Stimulated activated CD4-positive, alpha-beta T cell treated with anti-CD3 and anti-CD28 coated beads, Interleukin-15, amount 100 ng/mL, for 1 hour (primary cell): ENCODE results near the gene ALDH3A2.
A peak's percentile ranks its signal among the peaks of the same experiment; 100 is the strongest.

Source experiments
- DNase-seq, 2 donors: peaks; one replicate each; pipeline ENCODE4 v3.0.0-alpha.2; 2020; ENCODE audit warnings: low read depth in 1 of 2, low spot score in 1 of 2

Gene ALDH3A2

DNA sequence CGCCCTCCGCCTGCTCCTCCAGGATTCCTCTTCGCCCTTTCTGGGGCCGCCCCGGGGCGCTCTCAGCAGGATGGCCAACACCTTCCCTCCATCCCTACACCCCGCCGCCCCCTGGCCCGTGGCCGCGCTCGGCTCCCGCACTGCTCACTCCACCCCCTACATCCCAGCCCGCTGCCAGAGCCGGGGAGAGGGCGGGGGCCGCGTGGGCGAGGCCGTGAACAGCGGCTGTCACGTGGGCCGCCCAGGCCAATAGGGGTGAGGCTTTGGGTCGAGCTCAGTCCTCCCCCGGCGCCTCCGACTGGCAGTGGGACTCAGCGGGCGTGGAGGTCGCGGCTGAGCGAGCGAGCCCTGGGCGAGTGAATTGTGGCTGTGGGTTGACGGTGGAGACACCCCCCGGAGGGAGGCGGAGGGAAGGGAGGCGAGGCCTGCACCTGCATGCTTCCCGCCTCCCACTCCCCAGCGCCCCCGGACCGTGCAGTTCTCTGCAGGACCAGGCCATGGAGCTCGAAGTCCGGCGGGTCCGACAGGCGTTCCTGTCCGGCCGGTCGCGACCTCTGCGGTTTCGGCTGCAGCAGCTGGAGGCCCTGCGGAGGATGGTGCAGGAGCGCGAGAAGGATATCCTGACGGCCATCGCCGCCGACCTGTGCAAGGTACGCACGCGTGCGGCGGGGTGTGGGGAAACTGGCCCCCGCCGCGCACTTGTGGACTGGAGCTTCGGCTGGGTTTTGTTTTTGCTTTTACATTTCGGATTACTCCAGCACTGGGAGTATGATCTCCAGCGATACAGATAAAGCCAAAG lies at the start of gene ALDH3A2:
ALDH3A2 (plus strand) TSS at position 277 of the 799 bp plus-strand sequence; CDS start at position 498, 221 bp downstream.
- DNase-seq: peak; percentile 84 to 94

DNA sequence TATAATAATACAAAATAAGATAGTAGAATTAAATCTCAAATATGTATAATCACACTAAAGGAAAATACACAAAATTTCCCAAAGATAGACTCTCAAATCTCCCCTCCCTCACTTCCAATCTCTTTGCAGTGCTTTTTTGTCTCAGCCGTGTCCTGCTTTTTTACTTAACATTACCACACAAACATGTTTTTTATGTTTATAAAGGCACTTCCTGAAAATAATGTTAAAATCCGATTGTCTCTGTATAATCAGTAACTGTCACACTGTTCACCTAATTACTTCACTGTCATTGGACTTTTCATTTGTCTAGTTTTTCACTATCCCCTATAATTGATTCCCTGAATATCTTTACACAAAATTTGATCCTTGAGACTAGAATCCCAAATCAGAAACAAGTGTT lies 38.2 kb upstream of the ALDH3A2 start:
- no peak for DNase-seq

DNA sequence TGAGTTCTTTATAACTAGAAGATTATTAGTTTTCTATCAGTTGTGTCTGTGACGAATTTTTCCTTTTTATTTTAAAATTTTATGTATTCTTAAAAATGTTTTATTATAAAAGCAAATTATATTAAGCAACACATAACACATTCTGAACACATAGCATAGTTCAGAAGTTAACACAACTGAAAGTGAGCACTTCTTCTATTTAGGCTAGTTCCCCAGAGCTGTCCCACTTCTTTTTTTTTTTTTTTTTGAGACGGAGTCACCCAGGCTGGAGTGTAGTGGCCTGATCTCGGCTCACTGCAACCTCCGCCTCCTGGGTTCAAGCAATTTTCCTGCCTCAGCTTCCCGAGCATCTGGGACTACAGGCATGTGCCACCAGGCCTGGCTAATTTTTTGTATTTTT lies 37.7 kb upstream of the ALDH3A2 start:
- DNase-seq: no peak

DNA sequence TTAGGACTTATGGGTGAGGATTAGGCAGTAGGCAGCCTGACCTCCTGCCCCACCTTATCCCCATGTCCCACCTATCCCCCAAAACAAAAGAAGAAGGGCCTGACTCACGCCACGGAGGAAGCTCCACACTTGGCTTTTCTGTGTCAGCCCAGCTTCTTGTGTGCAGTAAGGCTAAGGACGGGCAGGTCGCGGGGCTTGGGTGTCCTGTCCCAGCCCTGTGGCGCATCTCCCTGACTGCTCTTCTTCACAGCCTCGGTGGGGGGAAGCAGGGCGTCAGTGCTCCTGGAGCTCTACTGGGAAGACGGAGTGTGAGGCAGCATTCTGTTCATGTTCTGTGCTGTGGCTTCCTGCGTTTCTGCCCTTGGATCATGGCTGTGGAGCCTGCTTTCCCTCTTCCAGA lies 34.6 kb upstream of the ALDH3A2 start:
- DNase-seq: no peak

DNA sequence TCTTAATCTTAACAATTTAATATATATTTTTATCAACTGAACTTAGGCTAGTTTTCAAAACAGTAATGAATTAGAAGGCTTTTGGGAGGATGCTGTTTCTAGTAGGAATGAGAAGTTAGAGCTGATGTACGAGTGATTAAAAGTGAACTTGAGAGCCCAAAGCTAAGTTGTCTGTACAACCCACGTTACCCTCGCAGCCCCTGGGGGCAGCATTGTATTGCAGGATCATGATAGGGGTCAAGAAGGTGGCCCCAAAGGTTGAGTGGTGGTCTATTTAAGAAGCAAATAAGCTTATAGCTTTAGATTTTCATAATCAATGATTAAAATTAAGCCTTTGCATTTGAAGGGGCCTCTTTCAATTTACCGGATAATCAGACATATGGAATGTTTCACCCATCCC lies 33.7 kb upstream of the ALDH3A2 start:
- DNase-seq: no peak

DNA sequence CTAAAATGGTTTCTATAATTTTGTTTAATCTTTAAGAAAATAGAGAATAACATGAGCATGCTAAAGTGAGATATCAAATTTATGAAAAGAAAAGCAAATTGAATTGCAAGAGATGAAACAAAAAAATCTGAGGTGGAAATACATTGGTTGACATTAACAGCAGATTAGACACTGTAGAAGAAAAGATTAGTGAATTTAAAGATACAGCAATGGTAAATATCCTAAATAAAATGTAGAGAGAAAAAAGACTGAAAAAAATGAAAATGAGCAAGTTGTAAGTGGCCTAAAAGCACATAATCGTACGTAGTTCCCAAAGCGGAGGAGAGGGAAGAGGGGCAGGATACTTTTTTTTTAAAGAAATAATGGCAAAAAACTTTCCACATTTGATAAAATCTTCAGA lies 30.5 kb upstream of the ALDH3A2 start:
- DNase-seq: no peak

DNA sequence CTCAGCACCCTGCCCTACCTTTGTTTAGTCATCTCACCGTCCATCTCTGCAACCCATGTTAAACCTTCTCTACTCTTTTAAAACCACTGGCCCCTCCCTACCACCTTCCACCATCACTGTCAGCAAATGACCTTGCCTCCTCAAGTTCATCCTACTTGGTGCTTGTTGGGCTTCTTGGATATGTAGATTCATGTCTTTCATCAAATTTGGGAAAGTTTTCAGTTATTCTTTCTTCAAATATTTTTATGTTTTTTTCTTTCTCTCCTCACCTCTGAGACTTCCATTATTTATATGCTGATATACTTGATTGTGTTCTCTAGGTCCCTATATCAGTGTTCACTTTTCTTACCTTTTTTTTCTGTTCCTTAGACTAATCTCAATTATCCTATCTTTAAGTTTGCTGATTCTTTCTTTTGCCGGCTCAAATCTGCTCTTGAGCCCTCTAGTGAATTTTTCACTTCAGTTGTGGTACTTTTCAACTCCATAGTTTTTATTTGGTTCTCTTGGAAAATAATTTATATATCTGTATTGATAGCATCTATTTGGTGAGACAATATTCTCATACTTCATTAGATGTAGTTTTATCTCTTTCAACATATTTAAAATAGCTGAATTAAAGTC lies 28.7 kb upstream of the ALDH3A2 start:
- no peak for DNase-seq

DNA sequence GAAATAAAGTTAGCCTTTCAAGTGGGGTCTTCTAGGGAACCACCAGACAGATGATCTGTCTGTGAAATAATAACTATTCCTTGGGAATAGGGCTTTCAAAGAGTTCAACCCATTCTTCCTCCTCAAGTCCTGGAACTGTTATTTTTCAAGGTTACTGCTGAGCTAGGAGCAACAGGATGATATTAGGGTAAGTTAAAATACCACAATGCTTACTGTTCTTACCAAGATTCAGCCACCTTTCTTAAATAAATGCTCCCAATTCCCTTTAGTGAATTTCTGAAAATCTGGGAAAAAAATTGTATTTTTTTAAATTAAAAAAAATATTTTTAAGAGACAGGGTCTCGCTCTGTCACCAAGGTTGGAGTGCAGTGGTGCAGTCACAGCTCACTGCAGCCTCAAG lies 26.9 kb upstream of the ALDH3A2 start:
- no peak for DNase-seq

DNA sequence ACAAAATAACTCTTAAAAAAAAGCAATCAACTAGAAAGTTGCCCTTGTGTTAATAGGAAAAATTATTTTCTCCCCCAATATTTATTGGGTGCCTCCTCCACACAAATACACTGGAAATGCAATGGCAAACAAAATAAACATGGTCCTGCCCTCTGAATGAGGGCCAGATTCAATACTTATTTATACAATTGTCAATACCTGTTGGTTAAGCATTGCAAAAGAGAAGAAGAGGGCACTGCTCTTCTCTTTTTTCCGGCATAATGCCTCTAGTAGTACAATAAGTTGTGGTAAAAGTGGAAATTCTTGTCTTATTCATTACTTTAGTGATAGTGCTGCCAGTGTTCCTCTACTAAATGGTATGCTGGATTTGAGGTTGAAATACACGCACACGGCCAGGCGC lies 22.5 kb upstream of the ALDH3A2 start:
- DNase-seq: no peak

DNA sequence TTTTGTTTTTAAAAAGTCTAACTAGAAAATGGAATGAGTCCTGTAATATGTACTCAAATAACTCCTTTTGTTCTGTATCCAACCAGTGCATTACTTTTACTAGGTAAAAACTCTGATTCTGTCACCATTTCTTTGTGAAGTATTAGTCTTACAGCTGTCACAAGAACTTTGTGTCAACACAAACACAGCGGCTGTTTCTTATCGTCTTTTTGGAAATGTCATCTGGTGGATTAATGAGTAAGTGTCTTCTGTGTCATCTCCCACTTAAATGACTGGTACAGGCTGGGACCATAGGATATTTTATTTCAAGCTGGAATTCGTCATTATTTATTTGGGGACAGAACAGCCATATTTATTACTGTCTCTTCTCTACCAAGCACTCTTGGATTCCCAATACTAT lies 19.1 kb upstream of the ALDH3A2 start:
- no peak for DNase-seq

DNA sequence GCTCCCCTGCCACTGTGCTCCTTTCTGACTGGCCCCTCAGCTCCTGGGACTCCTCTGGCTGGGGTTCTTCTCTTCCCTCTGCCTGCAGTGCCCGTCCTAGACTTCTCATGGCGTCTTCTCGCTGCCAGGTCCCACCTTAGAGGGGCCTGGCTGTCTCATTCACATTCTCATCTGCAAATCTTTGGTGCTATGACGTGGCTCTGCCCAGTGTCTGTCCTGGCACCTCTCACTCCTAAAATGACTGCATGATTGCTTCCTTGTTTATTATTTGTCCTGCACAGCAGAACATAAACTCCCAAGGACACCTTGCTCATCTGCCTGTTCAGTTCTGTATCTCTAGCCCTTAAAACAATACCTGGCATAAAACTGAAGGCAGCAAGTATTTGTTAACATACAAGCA lies 18.5 kb upstream of the ALDH3A2 start:
- DNase-seq: no peak

DNA sequence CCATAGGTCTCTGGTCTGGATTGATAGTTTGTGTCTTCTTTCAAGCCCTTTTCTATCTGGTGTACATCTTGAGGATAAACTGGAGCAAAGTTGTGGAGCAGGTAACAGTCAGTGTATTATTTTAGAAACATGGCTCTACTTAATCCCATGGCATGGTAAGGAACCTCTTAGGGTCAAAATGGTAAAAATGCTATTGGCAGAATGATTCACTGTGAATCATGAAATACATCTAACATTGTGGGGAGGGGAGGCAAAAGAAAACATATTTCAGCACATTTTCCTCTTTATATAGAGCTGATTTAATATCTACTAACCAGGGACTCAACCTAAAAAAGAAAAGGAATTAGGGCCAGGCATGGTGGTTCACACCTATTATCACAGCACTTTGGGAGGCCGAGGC lies 17.9 kb upstream of the ALDH3A2 start:
- DNase-seq: no peak

DNA sequence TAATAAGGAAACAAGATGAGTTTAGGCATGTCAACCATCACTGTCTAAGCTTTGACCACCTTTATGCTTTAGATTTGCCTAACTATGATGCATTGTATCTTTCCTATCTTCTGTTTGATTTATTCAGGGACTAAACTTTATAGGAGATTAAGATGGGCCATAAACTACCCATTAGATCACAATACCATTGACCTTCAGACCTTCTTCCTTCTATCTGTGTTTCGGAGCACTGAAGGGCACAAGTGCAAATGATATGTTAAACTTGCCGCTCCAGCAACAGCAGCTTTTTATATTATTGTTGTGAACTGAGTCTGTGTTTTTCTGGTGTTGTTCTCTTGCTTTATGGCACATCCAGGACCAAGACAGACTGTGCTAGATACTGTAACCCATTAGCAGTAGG lies 16.6 kb upstream of the ALDH3A2 start:
- DNase-seq: no peak

DNA sequence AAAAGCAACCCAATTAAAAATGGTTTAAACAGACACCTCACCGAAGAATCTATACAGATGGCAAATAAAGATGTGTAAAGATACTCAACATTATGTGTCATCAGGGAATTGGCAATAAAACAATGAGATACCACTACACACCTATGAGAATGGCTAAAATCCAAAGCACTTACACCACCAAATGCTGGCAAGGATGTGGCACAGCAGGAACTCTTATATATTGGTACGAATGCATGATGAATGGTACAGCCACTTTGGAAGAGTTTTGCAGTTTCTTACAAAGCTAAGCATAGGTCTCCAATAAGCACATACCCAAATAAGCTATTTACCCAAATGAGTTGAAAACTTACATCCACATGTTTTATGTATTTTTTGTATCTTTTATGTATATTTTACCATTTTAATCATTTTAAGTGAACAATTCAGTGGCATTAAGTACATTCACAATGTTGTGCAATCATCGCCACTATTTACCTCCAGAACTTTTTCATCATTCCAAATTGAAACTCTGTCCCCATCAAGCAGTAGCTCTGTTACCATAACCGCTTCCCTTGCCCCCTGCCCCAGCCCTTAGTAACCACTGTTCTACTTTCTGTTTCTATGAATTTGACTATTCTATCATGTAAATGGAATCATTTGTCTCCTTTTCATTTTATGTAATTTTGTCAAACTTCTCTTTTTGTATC lies 6.7 kb upstream of the ALDH3A2 start:
- DNase-seq: no peak

DNA sequence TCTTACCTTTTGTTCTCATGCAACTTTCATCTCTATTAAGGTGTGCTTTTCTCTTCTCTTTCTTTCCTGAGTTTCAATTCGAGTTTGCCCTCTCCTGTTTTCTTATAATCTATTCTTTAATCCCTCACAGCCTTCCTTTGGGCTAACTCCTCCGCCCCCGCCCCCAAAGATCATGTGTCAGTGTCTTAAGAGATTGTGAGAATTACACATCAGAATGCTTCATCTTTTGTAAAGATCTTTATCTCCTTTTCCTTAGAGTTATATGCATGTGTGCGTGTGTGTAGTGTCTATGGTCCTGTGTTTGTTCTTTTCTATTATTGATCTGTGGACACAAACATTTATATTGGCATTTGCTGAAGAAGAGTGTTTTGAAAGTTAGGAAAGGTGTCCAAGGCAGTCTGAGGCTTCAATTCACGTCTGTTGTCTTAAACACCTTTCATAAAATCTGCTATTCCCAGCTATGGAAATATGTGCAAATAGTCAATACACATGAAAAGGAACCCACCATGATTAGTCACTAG lies 6.1 kb upstream of the ALDH3A2 start:
- no peak for DNase-seq

DNA sequence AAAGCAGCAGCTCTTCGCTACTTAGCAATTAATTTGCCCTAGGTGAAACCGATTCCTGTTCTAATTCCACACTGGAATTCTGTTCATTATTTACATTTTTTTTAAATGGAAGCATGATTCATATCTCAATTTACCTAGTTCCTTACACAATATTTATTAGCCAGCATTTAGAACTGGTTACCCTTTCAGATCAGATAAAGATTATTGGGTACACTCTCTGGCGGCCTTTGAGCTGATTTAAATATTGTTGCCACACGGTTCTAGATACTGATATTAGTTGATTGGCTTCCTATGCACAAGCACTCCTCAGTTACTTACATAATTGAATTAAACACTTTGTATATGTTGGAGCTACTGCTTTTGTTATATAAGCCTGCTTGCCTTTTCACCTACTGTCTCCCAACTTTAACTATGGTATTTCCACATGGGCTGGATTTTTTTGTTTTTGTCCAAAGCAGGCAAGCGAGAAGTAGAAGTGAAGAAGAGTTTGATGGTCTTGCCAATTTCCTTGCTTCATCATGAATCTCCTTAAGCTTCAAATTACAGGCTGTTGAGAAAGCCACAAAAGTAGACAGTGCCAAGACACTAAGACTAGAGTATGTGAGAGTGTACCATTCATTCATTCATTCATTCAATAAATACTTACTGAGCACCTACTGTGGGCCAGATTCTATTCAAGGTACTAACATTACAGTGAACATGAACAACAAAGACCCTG lies 3.9 kb upstream of the ALDH3A2 start:
- DNase-seq: no peak

DNA sequence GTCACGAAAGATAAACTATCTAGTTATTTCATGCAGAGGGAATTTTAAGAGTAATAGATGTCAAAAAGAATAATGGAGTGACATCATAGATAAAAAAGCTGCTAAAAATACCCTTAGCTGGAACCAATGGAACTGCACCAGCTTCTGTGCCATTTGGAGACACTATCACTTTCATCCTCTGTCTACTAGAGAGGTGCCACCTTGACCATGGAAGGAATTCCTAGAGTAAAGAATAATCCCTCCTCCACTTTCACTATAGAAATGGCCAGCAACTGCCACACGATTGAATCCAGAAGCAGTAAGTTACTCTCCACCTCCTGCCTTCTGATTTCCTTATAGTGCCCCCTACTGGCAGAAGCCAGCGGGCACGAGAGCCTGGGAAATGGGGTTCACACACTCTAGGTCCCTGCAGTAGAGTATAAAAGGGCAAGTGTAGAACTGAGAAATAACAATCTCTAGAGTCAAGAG lies 2.8 kb upstream of the ALDH3A2 start:
- DNase-seq: peak in 1 of 2 donors; percentile 31

DNA sequence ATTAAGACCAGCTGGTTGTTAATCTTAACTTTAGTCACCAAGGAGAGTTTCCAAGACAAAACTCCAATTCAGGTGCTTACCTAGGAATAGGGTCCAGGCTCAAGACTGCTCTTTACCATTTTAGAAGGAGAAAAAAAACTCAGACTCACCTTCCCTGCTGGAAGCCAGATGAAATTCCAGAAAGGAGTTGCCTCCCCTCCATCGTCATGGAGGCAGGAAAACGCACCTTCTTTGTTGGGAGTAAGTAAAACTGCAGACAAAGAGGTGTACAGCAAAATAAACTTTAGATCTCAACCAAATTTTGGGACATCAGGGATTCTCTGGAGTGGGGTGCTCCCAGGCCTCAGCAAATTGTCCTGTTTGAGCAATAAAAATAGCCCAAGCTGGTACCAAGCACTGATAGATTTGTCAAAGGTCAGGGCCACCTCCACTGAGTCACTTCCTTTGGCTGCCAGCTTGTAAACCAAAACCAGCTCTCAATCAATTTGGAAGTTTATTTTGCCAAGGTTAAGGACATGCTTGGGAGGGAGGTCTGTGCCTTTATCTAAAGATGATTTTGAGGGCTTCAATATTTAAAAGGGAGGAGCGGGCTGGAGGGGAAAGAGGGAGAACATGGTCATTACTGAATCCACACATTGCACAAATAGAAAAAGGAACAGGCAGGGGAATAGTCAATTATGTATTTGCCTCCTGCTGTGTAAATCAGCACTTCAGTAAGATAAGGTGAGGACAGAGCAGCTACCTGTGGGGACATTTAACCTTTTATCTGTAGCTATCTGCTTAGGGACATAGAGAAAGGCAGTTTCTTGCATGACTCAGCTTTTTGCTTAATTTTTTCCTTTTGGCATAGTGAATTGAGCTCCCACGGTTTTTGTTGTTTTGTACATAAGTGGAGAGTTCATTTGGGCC lies 1.5 kb upstream of the ALDH3A2 start:
- DNase-seq: no peak

DNA sequence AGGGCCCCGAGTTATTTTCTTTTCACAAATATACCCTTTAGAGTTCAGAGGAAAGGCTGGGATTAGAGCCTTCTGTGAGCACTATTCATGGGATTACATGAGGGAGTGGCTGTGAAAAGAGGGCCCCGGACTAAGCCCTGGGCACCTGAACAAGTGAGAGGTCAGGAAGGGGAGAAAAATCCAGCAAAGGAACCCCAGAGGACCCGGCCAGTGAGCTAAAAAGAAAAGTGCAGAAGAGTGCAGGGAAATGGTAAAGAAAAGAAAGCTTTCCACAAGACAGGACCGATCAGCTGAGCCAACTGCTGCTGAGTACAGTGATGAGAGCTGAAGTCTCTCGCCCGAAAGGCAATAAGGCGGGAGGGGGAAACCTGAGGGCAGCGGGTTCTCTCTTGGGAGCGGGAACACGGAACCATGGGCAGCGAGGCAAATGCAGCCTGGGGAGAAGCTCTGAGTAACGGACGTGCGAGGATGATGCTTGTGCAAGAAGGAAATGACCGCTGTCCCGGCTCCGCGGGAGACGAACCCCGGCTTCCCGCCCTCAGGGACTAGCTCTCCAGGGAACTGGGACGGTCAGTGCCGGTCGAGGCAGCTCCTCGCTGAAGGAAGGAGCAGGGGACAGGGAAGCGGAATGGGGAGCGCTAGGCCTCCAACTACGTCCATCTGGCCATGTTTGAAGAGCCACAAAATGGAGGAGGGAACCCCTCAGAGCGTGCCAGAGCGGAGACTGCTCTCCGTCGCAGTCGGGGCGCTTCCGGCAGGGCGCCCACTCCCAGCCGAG lies 665 bp upstream of the ALDH3A2 start:
- peak; percentile 5 to 16 for DNase-seq

DNA sequence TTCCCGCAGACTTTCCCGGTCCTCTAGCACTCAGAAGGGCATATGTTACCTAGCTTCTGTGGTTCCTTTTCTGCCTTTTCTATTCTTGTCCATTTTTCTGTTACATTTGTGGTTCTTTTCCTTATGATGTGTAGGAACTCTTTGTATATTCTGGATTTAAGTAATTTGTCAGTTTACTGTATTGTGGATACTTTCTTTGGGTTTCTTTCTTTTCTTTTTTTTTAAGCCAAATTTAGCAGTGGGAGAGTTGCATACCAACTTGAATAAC lies 657 bp downstream of the ALDH3A2 start:
- DNase-seq: no peak
